SU-DHL-6 (cell line): Measurements from ENCODE around the gene EIF2AK3.

Experiments
- H2AFZ ChIP-seq: fragments of 200-600 bp; sonication (generic); 2 replicates; pipeline ENCODE4 v1.6.1; 2014; ENCODE audit warnings: low read depth, mild to moderate bottlenecking, moderate library complexity, mixed read lengths, antibody characterized with exemption, low read length; ENCODE audit not compliant: severe bottlenecking
- H3F3A ChIP-seq: fragments of 200-600 bp; shearing (Covaris generic); 2 replicates; pipeline ENCODE4 v1.6.0; 2016; ENCODE audit warnings: antibody characterized with exemption, mild to moderate bottlenecking; ENCODE audit not compliant: insufficient read depth
- H3K27ac ChIP-seq: fragments of 200-600 bp; sonication (generic); 2 replicates; pipeline ENCODE4 v1.5.1; 2016; ENCODE audit warnings: low read depth, mild to moderate bottlenecking, low read length, moderate library complexity, mixed read lengths
- H3K27me3 ChIP-seq: fragments of 200-600 bp; sonication (generic), shearing (Covaris generic); 2 replicates; pipeline ENCODE4 v1.6.0; 2014; ENCODE audit warnings: mild to moderate bottlenecking, low read length
- H3K36me3 ChIP-seq: fragments of 200-600 bp; sonication (generic); 2 replicates; pipeline ENCODE4 v1.6.1; 2014; ENCODE audit warnings: mild to moderate bottlenecking, low read length, mixed read lengths
- H3K4me2 ChIP-seq: fragments of 300-600, 200-600 bp; shearing (Covaris generic), sonication (generic); 2 replicates; pipeline ENCODE4 v1.6.0; 2014; ENCODE audit warnings: low read length, low read depth, mild to moderate bottlenecking; ENCODE audit not compliant: poor library complexity, severe bottlenecking
- H3K4me3 ChIP-seq: fragments of 200-600 bp; sonication (generic); 2 replicates; pipeline ENCODE4 v1.5.1; 2014; ENCODE audit warnings: antibody characterized with exemption, low read length, mild to moderate bottlenecking, mixed read lengths; ENCODE audit not compliant: insufficient read depth, poor library complexity, severe bottlenecking
- H3K79me2 ChIP-seq: fragments of 200-600 bp; sonication (generic); 2 replicates; pipeline ENCODE4 v1.6.1; 2014; ENCODE audit warnings: mild to moderate bottlenecking, low read length, moderate library complexity; ENCODE audit not compliant: insufficient read depth
- H3K9ac ChIP-seq: fragments of 200-600 bp; sonication (generic); 2 replicates; pipeline ENCODE4 v1.7.0; 2014; ENCODE audit warnings: mild to moderate bottlenecking, low read length
- H3K9me2 ChIP-seq: fragments of 200-600 bp; sonication (generic); replicated peaks from 2 replicates; pipeline ENCODE4 v1.6.1; 2014; ENCODE audit warnings: low read length; ENCODE audit not compliant: insufficient read depth
- H3K9me3 ChIP-seq: fragments of 200-600 bp; sonication (generic); 2 replicates; pipeline ENCODE4 v1.6.1; 2014; ENCODE audit warnings: low read length, mixed read lengths; ENCODE audit not compliant: insufficient read depth
- H4K20me1 ChIP-seq: fragments of 200-600 bp; sonication (generic); 2 replicates; pipeline ENCODE4 v1.6.1; 2014; ENCODE audit warnings: low read depth, mild to moderate bottlenecking, antibody characterized with exemption, low read length, moderate library complexity, mixed read lengths
- EZH2phosphoT487 ChIP-seq: fragments of 200-600 bp; sonication (generic), shearing (Covaris generic); conservative IDR thresholded peaks from 2 replicates; pipeline ENCODE4 v1.6.1; 2018; ENCODE audit warnings: mild to moderate bottlenecking, antibody characterized with exemption, low read length, moderate library complexity, mixed read lengths
- TF ChIP-seq, protein P1 (sequence below): fragments of 200-600 bp; sonication (generic); IDR thresholded peaks from one replicate; pipeline ENCODE4 v1.5.1; 2017; ENCODE audit warnings: antibody characterized with exemption, mild to moderate bottlenecking, low read length, moderate library complexity; ENCODE audit not compliant: insufficient read depth, poor library complexity, severe bottlenecking

The EIF2AK3 gene

DNA sequence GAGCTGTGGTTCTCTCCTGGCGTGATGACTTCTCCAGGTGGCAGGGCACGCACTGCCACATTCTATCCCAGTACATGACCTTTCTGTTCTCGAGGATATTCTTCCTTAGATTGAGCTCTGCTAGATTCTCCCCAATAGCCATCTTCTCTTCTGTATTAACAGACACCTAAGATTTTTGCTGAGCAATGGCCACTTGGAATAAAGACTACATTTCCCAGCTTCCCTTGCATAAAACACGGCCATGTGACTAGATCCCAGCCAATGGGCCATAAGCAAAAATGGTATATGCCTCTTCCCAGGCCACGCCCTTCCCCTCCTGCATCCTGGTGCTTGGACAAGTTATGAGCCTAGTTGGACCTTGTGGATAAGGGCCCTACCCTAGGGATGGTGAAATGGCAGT is 82.1 kb downstream of the EIF2AK3 start:
- Histone ChIP-seq H4K20me1 (no peaks in the 10 kb centered on the region), H3F3A (no peaks in the 10 kb centered on the region), H3K36me3 (no peaks in the 10 kb centered on the region), H3K27ac (no peak overlapping the region), H3K9me2 (no peaks in the 10 kb centered on the region), H3K9me3 (no peaks in the 10 kb centered on the region), H3K79me2 (no peaks in the 10 kb centered on the region), H3K27me3 (no peaks in the 10 kb centered on the region), H2AFZ (no peak overlapping the region), H3K4me3 (no peak overlapping the region), H3K9ac (no peak overlapping the region), H3K4me2 (no peak overlapping the region)
- TF ChIP-seq, protein P1, sequence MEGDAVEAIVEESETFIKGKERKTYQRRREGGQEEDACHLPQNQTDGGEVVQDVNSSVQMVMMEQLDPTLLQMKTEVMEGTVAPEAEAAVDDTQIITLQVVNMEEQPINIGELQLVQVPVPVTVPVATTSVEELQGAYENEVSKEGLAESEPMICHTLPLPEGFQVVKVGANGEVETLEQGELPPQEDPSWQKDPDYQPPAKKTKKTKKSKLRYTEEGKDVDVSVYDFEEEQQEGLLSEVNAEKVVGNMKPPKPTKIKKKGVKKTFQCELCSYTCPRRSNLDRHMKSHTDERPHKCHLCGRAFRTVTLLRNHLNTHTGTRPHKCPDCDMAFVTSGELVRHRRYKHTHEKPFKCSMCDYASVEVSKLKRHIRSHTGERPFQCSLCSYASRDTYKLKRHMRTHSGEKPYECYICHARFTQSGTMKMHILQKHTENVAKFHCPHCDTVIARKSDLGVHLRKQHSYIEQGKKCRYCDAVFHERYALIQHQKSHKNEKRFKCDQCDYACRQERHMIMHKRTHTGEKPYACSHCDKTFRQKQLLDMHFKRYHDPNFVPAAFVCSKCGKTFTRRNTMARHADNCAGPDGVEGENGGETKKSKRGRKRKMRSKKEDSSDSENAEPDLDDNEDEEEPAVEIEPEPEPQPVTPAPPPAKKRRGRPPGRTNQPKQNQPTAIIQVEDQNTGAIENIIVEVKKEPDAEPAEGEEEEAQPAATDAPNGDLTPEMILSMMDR: no peak
- no peak for TF ChIP-seq EZH2phosphoT487

DNA sequence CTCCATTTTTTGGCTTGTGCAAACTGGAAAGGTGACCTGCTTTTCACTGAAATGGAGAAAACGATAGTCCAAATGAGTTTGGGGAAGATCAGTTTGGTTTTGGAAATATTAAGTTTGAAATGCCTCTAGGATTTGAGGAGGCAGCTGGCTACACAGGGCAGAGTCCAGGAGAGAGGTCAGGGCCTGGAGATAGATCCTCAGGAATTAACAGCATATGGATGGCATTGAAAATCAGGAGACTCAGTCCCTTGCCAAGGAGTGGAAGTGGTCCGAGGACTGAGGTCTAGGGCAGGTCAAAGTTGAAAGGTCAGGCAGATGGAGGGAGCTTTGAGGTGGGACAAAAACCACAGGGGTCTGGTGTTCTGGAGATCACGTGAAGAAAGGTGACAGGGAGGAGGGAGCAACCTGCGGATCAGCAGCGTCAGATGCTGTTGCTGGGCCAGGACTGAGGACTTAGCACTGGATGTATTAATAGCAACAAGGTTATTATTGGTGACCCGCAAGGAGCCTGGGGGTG is 83.7 kb downstream of the EIF2AK3 start:
- no peaks in the 10 kb centered on the region for H4K20me1 ChIP-seq
- no peaks in the 10 kb centered on the region for H3K27me3 ChIP-seq
- no peaks in the 10 kb centered on the region for H3K36me3 ChIP-seq
- no peak overlapping the region for H3K4me2 ChIP-seq
- H3K79me2 ChIP-seq: no peaks in the 10 kb centered on the region
- no peaks in the 10 kb centered on the region for H3F3A ChIP-seq
- H3K4me3 ChIP-seq: no peak overlapping the region
- H3K9me3 ChIP-seq: no peaks in the 10 kb centered on the region
- no peak overlapping the region for H3K27ac ChIP-seq
- TF ChIP-seq, protein P1: no peak
- TF ChIP-seq EZH2phosphoT487: no peak
- no peak overlapping the region for H2AFZ ChIP-seq
- no peaks in the 10 kb centered on the region for H3K9me2 ChIP-seq
- H3K9ac ChIP-seq: no peak overlapping the region

DNA sequence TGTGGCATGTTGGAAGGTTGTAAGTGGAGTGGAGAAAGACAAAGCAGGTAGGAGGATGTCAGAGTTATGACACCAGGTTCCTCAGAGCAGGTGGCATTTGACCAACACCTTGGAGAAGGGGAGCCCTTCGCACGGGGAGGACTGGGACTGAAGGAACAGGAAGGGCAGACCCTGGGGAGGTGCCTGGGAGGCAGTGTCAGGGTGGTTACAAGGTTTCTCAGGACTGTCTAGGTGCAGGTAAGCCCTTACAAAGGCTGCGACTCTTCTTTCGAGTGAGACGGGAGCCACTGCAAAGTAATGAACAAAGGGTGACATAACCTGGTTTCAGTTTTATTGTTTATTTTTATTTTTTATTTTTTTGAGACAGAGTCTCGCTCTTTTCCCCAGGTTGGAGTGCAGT is 84.6 kb downstream of the EIF2AK3 start:
- no peak overlapping the region for H3K4me2 ChIP-seq
- TF ChIP-seq EZH2phosphoT487: no peak
- TF ChIP-seq, protein P1: no peak
- no peak overlapping the region for H3K27ac ChIP-seq
- no peak overlapping the region for H3K4me3 ChIP-seq
- H3K9ac ChIP-seq: no peak overlapping the region
- no peaks in the 10 kb centered on the region for H3K79me2 ChIP-seq
- no peaks in the 10 kb centered on the region for H4K20me1 ChIP-seq
- H3K9me2 ChIP-seq: no peaks in the 10 kb centered on the region
- no peak overlapping the region for H2AFZ ChIP-seq
- no peaks in the 10 kb centered on the region for H3F3A ChIP-seq
- H3K36me3 ChIP-seq: no peaks in the 10 kb centered on the region
- no peaks in the 10 kb centered on the region for H3K9me3 ChIP-seq
- H3K27me3 ChIP-seq: no peaks in the 10 kb centered on the region

DNA sequence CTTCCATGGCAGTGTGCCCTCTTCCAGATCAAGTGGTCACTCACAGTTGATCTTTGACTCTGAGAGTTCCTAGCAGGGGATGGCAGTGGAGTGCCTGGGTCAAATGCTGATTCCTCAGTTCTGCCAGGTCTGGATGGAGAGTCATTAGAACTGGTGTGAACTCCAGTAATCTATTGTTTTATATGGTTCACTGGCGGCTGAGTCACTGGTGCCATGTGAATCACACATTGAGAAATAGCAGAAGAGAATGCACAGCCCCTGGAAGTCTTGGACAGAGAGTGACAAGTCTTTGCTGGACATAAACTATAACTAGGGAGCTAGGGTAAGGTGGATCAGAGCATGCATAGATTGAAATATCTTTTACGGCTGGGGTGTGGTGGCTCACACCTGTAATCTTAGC is 86.9 kb downstream of the EIF2AK3 start:
- TF ChIP-seq, protein P1: no peak
- no peak for TF ChIP-seq EZH2phosphoT487
- Histone ChIP-seq H3F3A (no peaks in the 10 kb centered on the region), H3K9me2 (no peaks in the 10 kb centered on the region)

More for the DNA sequence above, 86.9 kb downstream of the EIF2AK3 start:
- Histone ChIP-seq H3K9ac (no peak overlapping the region), H3K27ac (no peak overlapping the region), H4K20me1 (no peaks in the 10 kb centered on the region), H3K27me3 (no peaks in the 10 kb centered on the region), H3K79me2 (no peaks in the 10 kb centered on the region), H3K36me3 (no peaks in the 10 kb centered on the region), H3K9me3 (no peaks in the 10 kb centered on the region), H3K4me3 (no peak overlapping the region), H2AFZ (no peak overlapping the region), H3K4me2 (no peak overlapping the region)
